ENCODE results near the gene GPR171.

DNA sequence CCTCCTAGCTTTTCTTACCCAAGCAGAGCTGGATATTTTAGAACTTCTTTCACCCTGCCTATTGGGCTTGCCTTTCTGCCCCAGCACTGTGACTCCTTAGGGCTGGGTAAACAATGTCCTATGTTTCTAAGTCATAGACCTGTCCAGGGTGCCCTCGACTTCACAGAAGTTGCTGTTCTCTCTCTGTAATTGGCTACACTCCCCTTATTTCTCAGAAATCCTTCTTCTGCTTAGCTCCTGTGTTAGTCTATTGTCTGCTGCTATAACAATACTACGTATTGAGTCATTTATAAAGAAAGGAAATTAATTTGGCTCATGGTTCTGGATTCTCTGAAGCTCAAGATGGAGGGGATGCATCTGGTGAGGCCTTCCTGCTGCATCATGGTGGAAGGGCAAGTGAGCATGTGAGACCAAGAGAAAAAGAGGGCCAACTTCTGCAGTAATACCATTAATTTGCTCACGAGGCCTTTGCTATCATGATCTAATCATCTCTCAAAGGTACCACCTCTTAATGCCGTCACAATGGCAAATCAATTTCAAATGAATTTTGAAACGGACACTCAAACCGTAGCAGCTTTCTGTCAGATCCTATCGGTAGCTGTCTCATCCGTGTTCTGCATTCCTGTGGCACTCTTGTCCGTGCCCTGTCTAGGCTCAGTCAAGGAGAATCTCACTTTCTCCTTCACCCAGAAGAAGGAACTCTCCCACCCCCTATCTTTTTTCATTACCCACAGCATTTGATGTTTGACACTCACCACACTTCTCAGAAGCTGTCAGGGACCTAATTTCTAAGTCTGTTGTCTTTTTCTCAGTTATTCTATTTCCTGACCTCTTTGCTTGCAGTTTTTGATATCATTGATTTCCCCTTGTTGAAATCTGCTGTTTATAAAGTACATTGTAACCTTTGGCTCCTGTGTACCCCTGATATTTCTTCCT is 22.3 kb upstream of the GPR171 start:
- TF ChIP-seq, protein P1, sequence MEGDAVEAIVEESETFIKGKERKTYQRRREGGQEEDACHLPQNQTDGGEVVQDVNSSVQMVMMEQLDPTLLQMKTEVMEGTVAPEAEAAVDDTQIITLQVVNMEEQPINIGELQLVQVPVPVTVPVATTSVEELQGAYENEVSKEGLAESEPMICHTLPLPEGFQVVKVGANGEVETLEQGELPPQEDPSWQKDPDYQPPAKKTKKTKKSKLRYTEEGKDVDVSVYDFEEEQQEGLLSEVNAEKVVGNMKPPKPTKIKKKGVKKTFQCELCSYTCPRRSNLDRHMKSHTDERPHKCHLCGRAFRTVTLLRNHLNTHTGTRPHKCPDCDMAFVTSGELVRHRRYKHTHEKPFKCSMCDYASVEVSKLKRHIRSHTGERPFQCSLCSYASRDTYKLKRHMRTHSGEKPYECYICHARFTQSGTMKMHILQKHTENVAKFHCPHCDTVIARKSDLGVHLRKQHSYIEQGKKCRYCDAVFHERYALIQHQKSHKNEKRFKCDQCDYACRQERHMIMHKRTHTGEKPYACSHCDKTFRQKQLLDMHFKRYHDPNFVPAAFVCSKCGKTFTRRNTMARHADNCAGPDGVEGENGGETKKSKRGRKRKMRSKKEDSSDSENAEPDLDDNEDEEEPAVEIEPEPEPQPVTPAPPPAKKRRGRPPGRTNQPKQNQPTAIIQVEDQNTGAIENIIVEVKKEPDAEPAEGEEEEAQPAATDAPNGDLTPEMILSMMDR (conservative IDR thresholded peaks at IDR 0.05) = no peak
- no peak for TF ChIP-seq EZH2 (IDR thresholded peaks at IDR 0.05; ENCODE audit: low read depth)
